Measurements from ENCODE around the gene AMFR.

- TF ChIP-seq YY1 (IDR thresholded peaks at IDR 0.05; ENCODE audit: insufficient read depth, insufficient read length), result no peak
- no peak for TF ChIP-seq SUZ12 (IDR thresholded peaks at IDR 0.05; ENCODE audit: extremely low read depth, insufficient read depth, insufficient read length)
- no peak for TF ChIP-seq ZNF274 (IDR thresholded peaks at IDR 0.05; ENCODE audit: low read depth, low read length)
Measured at GRCh38 chr16:56457927-56458470, 32.7 kb upstream of the AMFR start.
